Suprapubic skin (tissue), 4 donors: Measurements from ENCODE around the gene NFKBIA. TPM values are rescaled to one million over a fixed set of nuclear protein-coding genes. Genes with fewer than 3 reads are reported as not detected.

Experiments used
- DNase-seq, 2 donors: peaks; one replicate each; pipeline ENCODE4 v3.0.0-alpha.2; 2019; ENCODE audit warnings: low spot score in 2 of 2
- H3K27ac ChIP-seq: fragments of 200-600 bp; sonication (generic); one replicate; pipeline ENCODE4 v1.5.1; 2019
- H3K27me3 ChIP-seq: fragments of 200-600 bp; sonication (generic); one replicate; pipeline ENCODE4 v1.5.1; 2019
- H3K36me3 ChIP-seq: fragments of 200-600 bp; sonication (generic); one replicate; pipeline ENCODE4 v1.5.1; 2019
- H3K4me1 ChIP-seq: fragments of 200-600 bp; sonication (generic); one replicate; pipeline ENCODE4 v1.5.1; 2019
- H3K4me3 ChIP-seq: fragments of 200-600 bp; sonication (generic); one replicate; pipeline ENCODE4 v1.5.1; 2019; ENCODE audit warnings: mild to moderate bottlenecking
- H3K9me3 ChIP-seq: fragments of 200-600 bp; sonication (generic); one replicate; pipeline ENCODE4 v1.5.1; 2019
- CTCF ChIP-seq, 2 donors: fragments of 200-600 bp in 1 of 2; fragments of 450-650 bp in 1 of 2; sonication (generic) in 1 of 2; IDR thresholded peaks; one replicate each; pipeline ENCODE4 v1.5.1; 2016 to 2019; ENCODE audit warnings: antibody characterized with exemption in 2 of 2, mild to moderate bottlenecking in 1 of 2, moderate library complexity in 1 of 2
- EP300 ChIP-seq: sonication (generic); formaldehyde crosslinking; IDR thresholded peaks from one replicate; pipeline ENCODE4 v1.6.1; 2017; ENCODE audit warnings: antibody characterized with exemption
- POLR2A ChIP-seq, 2 donors: fragments of 450-650 bp; IDR thresholded peaks; one replicate each; pipeline ENCODE4 v1.6.1; 2017; ENCODE audit warnings: antibody characterized with exemption in 2 of 2, mild to moderate bottlenecking in 2 of 2, moderate library complexity in 2 of 2
- POLR2AphosphoS5 ChIP-seq, 3 donors: sonication (generic); formaldehyde crosslinking; IDR thresholded peaks; one replicate each; pipeline ENCODE4 v1.6.1; 2017; ENCODE audit warnings: antibody characterized with exemption in 3 of 3
- WGBS: methylation state at CpG from one replicate; pipeline ENCODE4 v1.1.5; 2018; 5-methylcytosine and 5-hydroxymethylcytosine counted together
- total RNA-seq, 4 donors: library from RNA; depleted of rRNA; stranded (reverse); fragments of >200 nt; gene quantifications; one replicate each; pipeline ENCODE4 v1.1.0, GENCODE V29; 2016

The NFKBIA gene
- total RNA-seq, 4 donors from 2014 or later, result 510 to 768 (median 735) TPM

- H3K9me3 ChIP-seq, result peaks cover 3% of the 10 kb centered on the region
- peak overlapping the region; percentile 11 for H3K27ac ChIP-seq
- H3K36me3 ChIP-seq, result no peaks in the 10 kb centered on the region
- H3K4me3 ChIP-seq, result no peak overlapping the region
- WGBS, result 80% methylated on average over 36 of the region's 37 CpGs
- H3K4me1 ChIP-seq, result peaks cover 58% of the 10 kb centered on the region
- H3K27me3 ChIP-seq, result no peaks in the 10 kb centered on the region
- TF ChIP-seq EP300 (no peak), CTCF (IDR thresholded peaks at IDR 0.05) (no peak), POLR2A (IDR thresholded peaks at IDR 0.05) (no peak), POLR2AphosphoS5 (IDR thresholded peaks at IDR 0.05) (no peak)
- DNase-seq, result no peak
These were observed 35.8 kb downstream of the NFKBIA start for GRCh38 chr14:35368583-35369392.

- no peak overlapping the region for H3K4me3 ChIP-seq
- H3K36me3 ChIP-seq, result no peaks in the 10 kb centered on the region
- TF ChIP-seq POLR2A (IDR thresholded peaks at IDR 0.05) (no peak), CTCF (IDR thresholded peaks at IDR 0.05) (no peak), POLR2AphosphoS5 (IDR thresholded peaks at IDR 0.05) (no peak), EP300 (no peak)
- H3K4me1 ChIP-seq, result peaks cover 58% of the 10 kb centered on the region
- peak overlapping the region; percentile 2 for H3K27ac ChIP-seq
- WGBS, result 50% methylated on average over 2 of the region's 2 CpGs
- no peaks in the 10 kb centered on the region for H3K27me3 ChIP-seq
- H3K9me3 ChIP-seq, result peaks cover 3% of the 10 kb centered on the region
- DNase-seq, result no peak
These were observed 36.4 kb downstream of the NFKBIA start for GRCh38 chr14:35368139-35368460.

DNA sequence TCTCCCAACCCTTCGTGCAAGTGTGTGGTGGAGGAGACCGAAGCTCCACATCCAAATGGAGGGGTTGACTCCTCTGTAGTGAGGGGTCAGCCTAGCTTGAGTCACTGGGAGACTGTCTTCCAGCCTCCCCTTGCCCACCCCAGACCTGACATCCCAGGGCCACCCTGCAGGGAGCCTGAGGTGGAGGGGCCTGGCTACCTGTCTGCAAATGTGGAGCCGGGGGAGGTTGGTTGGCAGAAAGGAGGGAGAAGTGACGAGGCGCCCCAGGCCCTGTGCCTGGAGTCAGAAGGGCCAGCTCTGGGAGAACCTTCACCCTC is 37.5 kb downstream of the NFKBIA start:
- Histone ChIP-seq H3K27me3 (no peaks in the 10 kb centered on the region), H3K9me3 (peaks cover 3% of the 10 kb centered on the region), H3K36me3 (no peaks in the 10 kb centered on the region), H3K4me3 (no peak overlapping the region), H3K27ac (peak overlapping the region; percentile 16), H3K4me1 (peaks cover 58% of the 10 kb centered on the region)
- WGBS, result 100% methylated on average over 2 of the region's 5 CpGs
- TF ChIP-seq POLR2AphosphoS5 (IDR thresholded peaks at IDR 0.05), result no peak
- TF ChIP-seq POLR2A (IDR thresholded peaks at IDR 0.05), result no peak
- TF ChIP-seq EP300, result no peak
- no peak for TF ChIP-seq CTCF (IDR thresholded peaks at IDR 0.05)
- DNase-seq, result no peak

- no peaks in the 10 kb centered on the region for H3K36me3 ChIP-seq
- peaks cover 58% of the 10 kb centered on the region for H3K4me1 ChIP-seq
- TF ChIP-seq EP300 (no peak), POLR2AphosphoS5 (IDR thresholded peaks at IDR 0.05) (no peak), POLR2A (IDR thresholded peaks at IDR 0.05) (no peak), CTCF (IDR thresholded peaks at IDR 0.05) (no peak)
- no peaks in the 10 kb centered on the region for H3K27me3 ChIP-seq
- DNase-seq, result no peak
- H3K9me3 ChIP-seq, result peaks cover 3% of the 10 kb centered on the region
- no peak overlapping the region for H3K4me3 ChIP-seq
- 93% methylated on average over 6 of the region's 8 CpGs for WGBS
- peak overlapping the region; percentile 73 for H3K27ac ChIP-seq
These were observed 38.0 kb downstream of the NFKBIA start for GRCh38 chr14:35366521-35366976.

GRCh38 chr14:35366056-35366451 is 38.5 kb downstream of the NFKBIA start:
- TF ChIP-seq EP300, result no peak
- TF ChIP-seq POLR2AphosphoS5 (IDR thresholded peaks at IDR 0.05), result no peak
- no peak for TF ChIP-seq POLR2A (IDR thresholded peaks at IDR 0.05)
- no peak for TF ChIP-seq CTCF (IDR thresholded peaks at IDR 0.05)
- no peak overlapping the region for H3K4me3 ChIP-seq
- peak overlapping the region; percentile 73 for H3K27ac ChIP-seq
- no peaks in the 10 kb centered on the region for H3K27me3 ChIP-seq
- WGBS, result 87% methylated on average over 10 of the region's 12 CpGs
- H3K4me1 ChIP-seq, result peaks cover 58% of the 10 kb centered on the region
- no peaks in the 10 kb centered on the region for H3K36me3 ChIP-seq
- no peaks in the 10 kb centered on the region for H3K9me3 ChIP-seq
- peak in 1 of 2 donors; percentile 76 for DNase-seq
